ENCODE results near the gene PARP2.
"Not testable (repeated sequence)": the region's sequence is repeated elsewhere in the genome, so short reads cannot be mapped to it uniquely, and the experiment has no call there.

DNA sequence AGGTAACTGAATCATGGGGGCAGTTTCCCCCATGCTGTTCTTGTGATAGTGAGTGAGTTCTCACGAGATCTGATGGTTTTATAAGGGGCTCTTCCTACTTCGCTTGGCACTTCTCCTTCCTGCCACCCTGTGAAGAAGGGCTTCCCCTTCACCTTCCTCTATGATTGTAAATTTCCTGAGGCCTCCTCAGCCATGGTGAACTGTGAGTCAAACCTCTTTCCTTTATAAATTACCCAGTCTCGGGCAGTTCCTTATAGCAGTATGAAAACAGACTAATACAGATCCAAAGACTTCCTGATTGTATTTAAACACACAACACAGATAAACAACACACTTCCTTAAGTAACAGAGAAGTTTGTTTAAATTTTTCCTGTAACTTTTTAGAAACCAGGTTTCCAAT lies 15.0 kb downstream of the PARP2 start:
- TF ChIP-seq CTCF (IDR thresholded peaks at IDR 0.05); ZFX (IDR thresholded peaks at IDR 0.05; ENCODE audit: borderline replicate concordance): not testable (repeated sequence)
